ENCODE data around the gene CLDN12.
"Not testable (repeated sequence)": the region's sequence is repeated elsewhere in the genome, so short reads cannot be mapped to it uniquely, and the experiment has no call there.

CLDN12 gene

GRCh38 chr7:90458104-90458503, 54.8 kb downstream of the CLDN12 start:
- H3K18ac ChIP-seq (ENCODE audit: low read length) = no peak overlapping the region
- H4K91ac ChIP-seq (ENCODE audit: low read depth, low read length, poor library complexity) = no peak overlapping the region
- H4K8ac ChIP-seq (ENCODE audit: low read depth, low read length) = no peak overlapping the region
- H3K27me3 ChIP-seq (ENCODE audit: control insufficient read depth in 3 of 3, insufficient read depth in 3 of 3, low read depth in 1 of 3, low read length in 3 of 3) = no peaks in the 10 kb centered on the region
- H3K4me1 ChIP-seq (ENCODE audit: control insufficient read depth in 2 of 2, insufficient read depth in 1 of 2, low read depth in 1 of 2, low read length in 2 of 2) = no peaks in the 10 kb centered on the region
- no peak overlapping the region for H3K4me2 ChIP-seq (ENCODE audit: insufficient read depth, low read length, poor library complexity, severe bottlenecking)
- no peak overlapping the region for H2BK12ac ChIP-seq (ENCODE audit: low read length)
- no peak overlapping the region for H2BK15ac ChIP-seq (ENCODE audit: low read length)
- H3K79me1 ChIP-seq (ENCODE audit: low read depth, low read length) = no peaks in the 10 kb centered on the region
- no peak overlapping the region for H2AK5ac ChIP-seq (ENCODE audit: low read depth, low read length)
- H3K9me3 ChIP-seq (replicated peaks in 1 of 2; ENCODE audit: control insufficient read depth in 2 of 2, insufficient read depth in 1 of 2, low read depth in 1 of 2, low read length in 2 of 2) = no peaks in the 10 kb centered on the region
- H2AFZ ChIP-seq (ENCODE audit: low read length) = no peak overlapping the region
- H3K4me3 ChIP-seq (ENCODE audit: low read length in 2 of 2) = no peak overlapping the region
- H3K4ac ChIP-seq (ENCODE audit: low read length) = no peak overlapping the region
- H3K36me3 ChIP-seq (replicated peaks in 1 of 2; ENCODE audit: control insufficient read depth in 2 of 2, insufficient read depth in 2 of 2, low read length in 2 of 2) = no peaks in the 10 kb centered on the region
- no CpG with 5 or more reads among the region's 2 CpGs for WGBS, 2 donors (ENCODE audit: extremely low coverage in 2 of 2, insufficient read length in 2 of 2, insufficient replicate concordance in 1 of 2)
- no peak overlapping the region for H2BK5ac ChIP-seq (ENCODE audit: low read length)
- no peak overlapping the region for H3K23ac ChIP-seq (ENCODE audit: low read depth, low read length, poor library complexity)
- no peak overlapping the region for H2BK120ac ChIP-seq (ENCODE audit: low read depth, low read length)
- no peak for DNase-seq (ENCODE audit: low spot score)
- no peak overlapping the region for H3K27ac ChIP-seq (replicated peaks; ENCODE audit: low read length)
- H3K9ac ChIP-seq (ENCODE audit: low read depth, low read length, poor library complexity) = no peak overlapping the region
- H3K14ac ChIP-seq (ENCODE audit: low read length) = no peak overlapping the region

GRCh38 chr7:90459888-90460287, 56.6 kb downstream of the CLDN12 start:
- H4K91ac ChIP-seq (ENCODE audit: low read depth, low read length, poor library complexity) = no peak overlapping the region
- no peak overlapping the region for H4K8ac ChIP-seq (ENCODE audit: low read depth, low read length)
- H3K4ac ChIP-seq (ENCODE audit: low read length) = no peak overlapping the region
- no peaks in the 10 kb centered on the region for H3K27me3 ChIP-seq (ENCODE audit: control insufficient read depth in 3 of 3, insufficient read depth in 3 of 3, low read depth in 1 of 3, low read length in 3 of 3)
- peaks cover 2 to 9% of the 10 kb centered on the region in 2 donors for H3K9me3 ChIP-seq (replicated peaks in 1 of 2; ENCODE audit: control insufficient read depth in 2 of 2, insufficient read depth in 1 of 2, low read depth in 1 of 2, low read length in 2 of 2)
- H2BK12ac ChIP-seq (ENCODE audit: low read length) = no peak overlapping the region
- H3K4me2 ChIP-seq (ENCODE audit: insufficient read depth, low read length, poor library complexity, severe bottlenecking) = no peak overlapping the region
- H3K27ac ChIP-seq (replicated peaks; ENCODE audit: low read length) = no peak overlapping the region
- no peaks in the 10 kb centered on the region for H3K4me1 ChIP-seq (ENCODE audit: control insufficient read depth in 2 of 2, insufficient read depth in 1 of 2, low read depth in 1 of 2, low read length in 2 of 2)
- no peak overlapping the region for H3K18ac ChIP-seq (ENCODE audit: low read length)
- H3K9ac ChIP-seq (ENCODE audit: low read depth, low read length, poor library complexity) = no peak overlapping the region
- no peaks in the 10 kb centered on the region for H3K36me3 ChIP-seq (replicated peaks in 1 of 2; ENCODE audit: control insufficient read depth in 2 of 2, insufficient read depth in 2 of 2, low read length in 2 of 2)
- H3K14ac ChIP-seq (ENCODE audit: low read length) = no peak overlapping the region
- no peak overlapping the region for H2BK5ac ChIP-seq (ENCODE audit: low read length)
- H2AK5ac ChIP-seq (ENCODE audit: low read depth, low read length) = no peak overlapping the region
- no peak overlapping the region for H3K4me3 ChIP-seq (ENCODE audit: low read length in 2 of 2)
- no peaks in the 10 kb centered on the region for H3K79me1 ChIP-seq (ENCODE audit: low read depth, low read length)
- H2BK120ac ChIP-seq (ENCODE audit: low read depth, low read length) = no peak overlapping the region
- no peak overlapping the region for H2AFZ ChIP-seq (ENCODE audit: low read length)
- no peak for DNase-seq (ENCODE audit: low spot score)
- no CpG with 5 or more reads among the region's 4 CpGs for WGBS, 2 donors (ENCODE audit: extremely low coverage in 2 of 2, insufficient read length in 2 of 2, insufficient replicate concordance in 1 of 2)
- H3K23ac ChIP-seq (ENCODE audit: low read depth, low read length, poor library complexity) = no peak overlapping the region
- no peak overlapping the region for H2BK15ac ChIP-seq (ENCODE audit: low read length)

DNA sequence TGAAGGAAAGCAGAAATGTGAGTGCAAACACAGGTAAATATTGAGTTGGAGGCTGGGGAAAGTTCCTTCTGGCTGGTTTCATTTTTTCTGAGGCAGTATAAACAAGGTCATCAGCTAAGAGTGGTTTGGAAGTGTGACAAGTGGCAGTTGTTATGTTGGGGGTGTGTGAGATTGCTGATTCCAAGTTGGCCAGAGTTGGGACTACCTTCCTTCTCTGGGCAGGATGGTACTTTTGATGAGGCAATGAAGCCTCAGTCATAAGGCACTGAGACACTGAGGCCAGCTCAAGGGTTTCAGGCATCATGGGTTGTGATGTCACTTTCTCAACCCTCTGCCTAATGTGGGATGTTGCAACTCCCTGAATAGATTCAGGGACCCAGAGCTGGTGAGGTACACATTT, 58.0 kb downstream of the CLDN12 start:
- H3K79me1 ChIP-seq (ENCODE audit: low read depth, low read length) = no peaks in the 10 kb centered on the region
- DNase-seq (ENCODE audit: low spot score) = no peak

GRCh38 chr7:90463151-90463628, 59.9 kb downstream of the CLDN12 start:
- H3K4ac ChIP-seq (ENCODE audit: low read length); H3K4me1 ChIP-seq (ENCODE audit: control insufficient read depth in 2 of 2, insufficient read depth in 1 of 2, low read depth in 1 of 2, low read length in 2 of 2); H3K27ac ChIP-seq (replicated peaks; ENCODE audit: low read length); H2BK120ac ChIP-seq (ENCODE audit: low read depth, low read length); H2BK12ac ChIP-seq (ENCODE audit: low read length); H2BK5ac ChIP-seq (ENCODE audit: low read length); H4K8ac ChIP-seq (ENCODE audit: low read depth, low read length); H3K4me3 ChIP-seq (ENCODE audit: low read length in 2 of 2); H3K4me2 ChIP-seq (ENCODE audit: insufficient read depth, low read length, poor library complexity, severe bottlenecking); H3K27me3 ChIP-seq (ENCODE audit: control insufficient read depth in 3 of 3, insufficient read depth in 3 of 3, low read depth in 1 of 3, low read length in 3 of 3); DNase-seq (ENCODE audit: low spot score); H2BK15ac ChIP-seq (ENCODE audit: low read length); H2AFZ ChIP-seq (ENCODE audit: low read length); H3K23ac ChIP-seq (ENCODE audit: low read depth, low read length, poor library complexity); H3K14ac ChIP-seq (ENCODE audit: low read length); H2AK5ac ChIP-seq (ENCODE audit: low read depth, low read length); H3K36me3 ChIP-seq (replicated peaks in 1 of 2; ENCODE audit: control insufficient read depth in 2 of 2, insufficient read depth in 2 of 2, low read length in 2 of 2); H3K18ac ChIP-seq (ENCODE audit: low read length); H3K9ac ChIP-seq (ENCODE audit: low read depth, low read length, poor library complexity); H3K79me1 ChIP-seq (ENCODE audit: low read depth, low read length); H4K91ac ChIP-seq (ENCODE audit: low read depth, low read length, poor library complexity): not testable (repeated sequence)
- H3K9me3 ChIP-seq (replicated peaks in 1 of 2; ENCODE audit: control insufficient read depth in 2 of 2, insufficient read depth in 1 of 2, low read depth in 1 of 2, low read length in 2 of 2) = peaks cover 2 to 12% of the 10 kb centered on the region in 2 donors
- no CpG with 5 or more reads among the region's 4 CpGs for WGBS, 2 donors (ENCODE audit: extremely low coverage in 2 of 2, insufficient read length in 2 of 2, insufficient replicate concordance in 1 of 2)

More for the DNA sequence above, 58.0 kb downstream of the CLDN12 start:
- Histone ChIP-seq H2BK5ac (ENCODE audit: low read length) (no peak overlapping the region), H3K4ac (ENCODE audit: low read length) (no peak overlapping the region), H3K27ac (replicated peaks; ENCODE audit: low read length) (no peak overlapping the region), H3K4me1 (ENCODE audit: control insufficient read depth in 2 of 2, insufficient read depth in 1 of 2, low read depth in 1 of 2, low read length in 2 of 2) (no peaks in the 10 kb centered on the region), H4K8ac (ENCODE audit: low read depth, low read length) (no peak overlapping the region), H4K91ac (ENCODE audit: low read depth, low read length, poor library complexity) (no peak overlapping the region), H3K9me3 (replicated peaks in 1 of 2; ENCODE audit: control insufficient read depth in 2 of 2, insufficient read depth in 1 of 2, low read depth in 1 of 2, low read length in 2 of 2) (peaks cover 2 to 12% of the 10 kb centered on the region in 2 donors), H3K4me3 (ENCODE audit: low read length in 2 of 2) (no peak overlapping the region), H3K36me3 (replicated peaks in 1 of 2; ENCODE audit: control insufficient read depth in 2 of 2, insufficient read depth in 2 of 2, low read length in 2 of 2) (no peaks in the 10 kb centered on the region), H3K27me3 (ENCODE audit: control insufficient read depth in 3 of 3, insufficient read depth in 3 of 3, low read depth in 1 of 3, low read length in 3 of 3) (no peaks in the 10 kb centered on the region), H3K9ac (ENCODE audit: low read depth, low read length, poor library complexity) (no peak overlapping the region), H3K14ac (ENCODE audit: low read length) (no peak overlapping the region), H2AK5ac (ENCODE audit: low read depth, low read length) (no peak overlapping the region), H2BK120ac (ENCODE audit: low read depth, low read length) (no peak overlapping the region), H3K4me2 (ENCODE audit: insufficient read depth, low read length, poor library complexity, severe bottlenecking) (no peak overlapping the region), H2AFZ (ENCODE audit: low read length) (no peak overlapping the region), H3K18ac (ENCODE audit: low read length) (no peak overlapping the region), H3K23ac (ENCODE audit: low read depth, low read length, poor library complexity) (no peak overlapping the region), H2BK15ac (ENCODE audit: low read length) (no peak overlapping the region), H2BK12ac (ENCODE audit: low read length) (no peak overlapping the region)
